CD4-positive, alpha-beta T cell treated with Interleukin-6 for 4 hours (primary cell): ENCODE results near the gene TAS2R30.
"Not testable (repeated sequence)": the region's sequence is repeated elsewhere in the genome, so short reads cannot be mapped to it uniquely, and the experiment has no call there.

Experiments
- DNase-seq: peaks from one replicate; pipeline ENCODE4 v3.0.0-alpha.2; 2020; ENCODE audit warnings: mixed read lengths

The TAS2R30 gene

GRCh38 chr12:11111213-11111612, 23.2 kb downstream of the TAS2R30 start:
- not testable (repeated sequence) for DNase-seq

GRCh38 chr12:11108862-11109261, 25.6 kb downstream of the TAS2R30 start:
- no peak for DNase-seq

GRCh38 chr12:11107719-11108118, 26.7 kb downstream of the TAS2R30 start:
- no peak for DNase-seq

- no peak for DNase-seq
Observed at GRCh38 chr12:11106288-11106687, 28.2 kb downstream of the TAS2R30 start.

GRCh38 chr12:11105546-11105945, 28.9 kb downstream of the TAS2R30 start:
- no peak for DNase-seq

GRCh38 chr12:11094910-11095309, 39.5 kb downstream of the TAS2R30 start:
- DNase-seq: not testable (repeated sequence)

- DNase-seq: no peak
Observed at GRCh38 chr12:11092128-11092527, 42.3 kb downstream of the TAS2R30 start, which contains the start of gene TAS2R43. Gene TAS2R43 (minus strand): TSS chr12:11092313. CDS start chr12:11092229, 84 bp downstream.

- DNase-seq: no peak
Observed at GRCh38 chr12:11089246-11089645, 45.2 kb downstream of the TAS2R30 start.

GRCh38 chr12:11085419-11085818, 49.0 kb downstream of the TAS2R30 start:
- no peak for DNase-seq
